SK-N-SH (cell line): Measurements from ENCODE around the gene NOSTRIN. TPM values are rescaled to one million over a fixed set of nuclear protein-coding genes. Genes with fewer than 3 reads are reported as not detected.

Experiments
- CTCF ChIA-PET: fragments of 300-600, 350-600 bp; formaldehyde crosslinking; extraction: SDS; loops from one replicate; lab custom pipeline; 2021; lab: Yijun Ruan, JAX
- POLR2A ChIA-PET: fragments of 350-600 bp; sonication (Branson Sonifier 250); formaldehyde crosslinking; extraction: SDS; loops from one replicate; lab custom pipeline; 2020; ENCODE audit warnings: antibody characterized with exemption, inconsistent platforms; lab: Yijun Ruan, JAX
- DNase-seq: peaks from one replicate; pipeline ENCODE4 v3.0.0; 2012
- H2AFZ ChIP-seq: fragments of 200-600 bp; sonication (generic); 2 replicates; pipeline ENCODE4 v1.8.1; 2016; ENCODE audit warnings: antibody characterized with exemption, mild to moderate bottlenecking, low read depth
- H3F3A ChIP-seq: fragments of 200-600 bp; sonication (generic); replicated peaks from 2 replicates; pipeline ENCODE3; 2016; ENCODE audit warnings: antibody characterized with exemption, mild to moderate bottlenecking; ENCODE audit not compliant: insufficient read depth
- H3K27ac ChIP-seq, 2 experiments: fragments of 200-500 bp in 1 of 2; fragments of 200-600 bp in 1 of 2; sonication (Bioruptor generic) in 1 of 2; sonication (generic), shearing (Covaris generic) in 1 of 2; 2 replicates each; pipeline versions ENCODE4 v1.5.1 to v1.6.1; 2014 to 2016; ENCODE audit warnings: low read depth in 2 of 2, inconsistent platforms in 1 of 2, low read length in 1 of 2, mild to moderate bottlenecking in 1 of 2, mixed read lengths in 1 of 2
- H3K27me3 ChIP-seq: fragments of 200-600 bp; sonication (generic), shearing (Covaris generic); 2 replicates; pipeline ENCODE4 v1.6.1; 2016; ENCODE audit warnings: mixed run types; ENCODE audit not compliant: insufficient read depth
- H3K36me3 ChIP-seq, 2 experiments: fragments of 200-500 bp in 1 of 2; fragments of 200-600 bp in 1 of 2; sonication (Bioruptor generic) in 1 of 2; sonication (generic) in 1 of 2; replicated peaks in 1 of 2; 2 replicates each; pipeline versions ENCODE3 to v1.5.1; 2014 to 2016; ENCODE audit warnings: low read length in 1 of 2, mild to moderate bottlenecking in 1 of 2; ENCODE audit not compliant: insufficient read depth in 2 of 2, control insufficient read depth in 1 of 2
- H3K4me1 ChIP-seq, 2 experiments: fragments of 200-500 bp in 1 of 2; fragments of 200-600 bp in 1 of 2; sonication (Bioruptor generic) in 1 of 2; sonication (generic), shearing (Covaris generic) in 1 of 2; 2 replicates each; pipeline versions ENCODE4 v1.5.1 to v1.6.1; 2014 to 2016; ENCODE audit warnings: low read depth in 1 of 2, low read length in 1 of 2, mixed run types in 1 of 2; ENCODE audit not compliant: insufficient read depth in 2 of 2, control insufficient read depth in 1 of 2
- H3K4me2 ChIP-seq: fragments of 200-600 bp; sonication (generic), shearing (Covaris generic); 2 replicates; pipeline ENCODE4 v1.6.1; 2017; ENCODE audit warnings: mixed run types
- H3K4me3 ChIP-seq, 2 experiments: fragments of 200-500 bp in 1 of 2; fragments of 200-600 bp in 1 of 2; sonication (Bioruptor generic) in 1 of 2; sonication (generic), shearing (Covaris generic) in 1 of 2; 2 replicates each; pipeline versions ENCODE4 v1.5.1 to v1.8.1; 2014 to 2016; ENCODE audit warnings: low read depth in 2 of 2, inconsistent platforms in 1 of 2, low read length in 1 of 2, mild to moderate bottlenecking in 1 of 2, mixed read lengths in 1 of 2, moderate library complexity in 1 of 2
- H3K79me2 ChIP-seq: fragments of 200-600 bp; sonication (generic); 2 replicates; pipeline ENCODE4 v1.8.1; 2017; ENCODE audit warnings: mild to moderate bottlenecking; ENCODE audit not compliant: insufficient read depth
- H3K9ac ChIP-seq: fragments of 200-600 bp; sonication (generic); 2 replicates; pipeline ENCODE4 v1.6.1; 2017; ENCODE audit warnings: mixed run types
- H3K9me2 ChIP-seq: fragments of 200-600 bp; sonication (generic); 2 replicates; pipeline ENCODE4 v1.6.1; 2017; ENCODE audit warnings: mixed run types
- H3K9me3 ChIP-seq: fragments of 200-600 bp; sonication (generic); 2 replicates; pipeline ENCODE4 v1.6.1; 2017; ENCODE audit warnings: mixed run types, mild to moderate bottlenecking, moderate library complexity
- H4K20me1 ChIP-seq: fragments of 200-600 bp; sonication (generic); 2 replicates; pipeline ENCODE4 v1.6.1; 2017; ENCODE audit warnings: mild to moderate bottlenecking, mixed run types; ENCODE audit not compliant: insufficient read depth
- CHD2 ChIP-seq: fragments of 150-350 bp; IDR thresholded peaks from 2 replicates; pipeline ENCODE4 v1.6.1; 2018; ENCODE audit warnings: low read length; ENCODE audit not compliant: partially characterized antibody
- FOSL2 ChIP-seq: IDR thresholded peaks from 2 replicates; pipeline ENCODE4 v1.4.0; 2012; ENCODE audit warnings: low read depth, mild to moderate bottlenecking, moderate library complexity, borderline replicate concordance
- FOXJ3 ChIP-seq: sonication (generic); formaldehyde crosslinking; IDR thresholded peaks from 2 replicates; pipeline ENCODE4 v1.5.1; 2020; ENCODE audit warnings: mild to moderate bottlenecking, missing genetic modification reagents
- GABPA ChIP-seq: IDR thresholded peaks from 2 replicates; pipeline ENCODE4 v1.4.0; 2012; ENCODE audit warnings: low read depth, mild to moderate bottlenecking
- GATA2 ChIP-seq: sonication (generic); formaldehyde crosslinking; IDR thresholded peaks from 2 replicates; pipeline ENCODE4 v1.5.0; 2020; ENCODE audit warnings: mild to moderate bottlenecking, missing genetic modification reagents
- IRF3 ChIP-seq: fragments of 150-350 bp; IDR thresholded peaks from 2 replicates; pipeline ENCODE4 v1.6.1; 2016; ENCODE audit warnings: mild to moderate bottlenecking, low read depth, low read length
- MEF2A ChIP-seq: IDR thresholded peaks from 2 replicates; pipeline ENCODE4 v1.4.0; 2012; ENCODE audit warnings: low read depth, borderline replicate concordance
- POLR2AphosphoS5 ChIP-seq: IDR thresholded peaks from 2 replicates; pipeline ENCODE4 v1.6.1; 2012; ENCODE audit warnings: low read depth, low read length
- RCOR1 ChIP-seq: fragments of 150-350 bp; IDR thresholded peaks from 2 replicates; pipeline ENCODE4 v1.6.1; 2017; ENCODE audit warnings: antibody characterized with exemption, low read length
- REST ChIP-seq: IDR thresholded peaks from 2 replicates; pipeline ENCODE4 v1.6.1; 2012; ENCODE audit warnings: mild to moderate bottlenecking, low read depth, low read length, moderate library complexity
- RFX5 ChIP-seq: IDR thresholded peaks from 2 replicates; pipeline ENCODE4 v1.6.1; 2012; ENCODE audit warnings: mild to moderate bottlenecking, improper control_type of control experiment, low read length
- RXRA ChIP-seq: IDR thresholded peaks from 2 replicates; pipeline ENCODE4 v1.4.0; 2012; ENCODE audit warnings: low read depth, mild to moderate bottlenecking, borderline replicate concordance
- SMC3 ChIP-seq: IDR thresholded peaks from 2 replicates; pipeline ENCODE4 v1.6.1; 2012; ENCODE audit warnings: low read depth, low read length, improper control_type of control experiment
- TAF1 ChIP-seq: IDR thresholded peaks from 2 replicates; pipeline ENCODE4 v1.6.1; 2012; ENCODE audit warnings: low read depth, mild to moderate bottlenecking, low read length, moderate library complexity, borderline replicate concordance
- TCF12 ChIP-seq: IDR thresholded peaks from 2 replicates; pipeline ENCODE4 v1.4.0; 2012
- YY1 ChIP-seq: IDR thresholded peaks from 2 replicates; pipeline ENCODE4 v1.4.0; 2012; ENCODE audit warnings: low read depth, mild to moderate bottlenecking
- WGBS: methylation state at CpG from one replicate; pipeline ENCODE4 v1.1.6; 2017; ENCODE audit warnings: low lambda C conversion rate; 5-methylcytosine and 5-hydroxymethylcytosine counted together
- polyA plus RNA-seq, 3 experiments: library from polyadenylated mRNA; depleted of rRNA; stranded (reverse); fragments of >200 nt; gene quantifications; 2 replicates each; pipeline ENCODE4 v1.2.3, GENCODE V29; 2012

Gene NOSTRIN
- polyA plus RNA-seq, 1 of the 3 experiments (the other 2 are of a cell fraction) = not detected

GRCh38 chr2:168787782-168788376 is 14.6 kb upstream of the NOSTRIN start:
- Histone ChIP-seq H2AFZ (no peak overlapping the region), H3K4me1 (no peaks in the 10 kb centered on the region), H3K4me3 (no peak overlapping the region), H3F3A (no peaks in the 10 kb centered on the region), H3K9ac (no peak overlapping the region), H3K27me3 (no peaks in the 10 kb centered on the region), H3K9me2 (no peaks in the 10 kb centered on the region), H4K20me1 (no peaks in the 10 kb centered on the region), H3K36me3 (no peaks in the 10 kb centered on the region), H3K9me3 (no peaks in the 10 kb centered on the region), H3K79me2 (no peaks in the 10 kb centered on the region), H3K27ac (no peak overlapping the region), H3K4me2 (no peak overlapping the region)
- CTCF ChIA-PET = interaction anchor here (0.9 to 1.0 kb wide), 2 partner anchors 14 to 30 kb away, joined by 3 to 4 read pairs; no protein-coding TSS in a partner anchor
- no peak for DNase-seq
- TF ChIP-seq FOSL2 = no peak
- TF ChIP-seq YY1 = no peak
- TF ChIP-seq MEF2A = no peak
- no peak for TF ChIP-seq TAF1
- TF ChIP-seq GABPA = no peak
- no peak for TF ChIP-seq RCOR1
- no peak for TF ChIP-seq RXRA
- no peak for TF ChIP-seq GATA2 (CRISPR knock-in tag)
- no peak for TF ChIP-seq REST
- no peak for TF ChIP-seq FOXJ3 (CRISPR knock-in tag)
- no peak for TF ChIP-seq POLR2AphosphoS5
- no peak for TF ChIP-seq SMC3
- no peak for TF ChIP-seq TCF12
- POLR2A ChIA-PET = no interaction called here
- WGBS = 35% methylated on average over 1 of the region's 1 CpG

- H3F3A ChIP-seq = no peaks in the 10 kb centered on the region
- no peak overlapping the region for H3K4me2 ChIP-seq
- no peak overlapping the region for H3K9ac ChIP-seq
- H3K4me3 ChIP-seq = no peak overlapping the region
- 33% methylated on average over 7 of the region's 7 CpGs for WGBS
- no peak for DNase-seq
- no peaks in the 10 kb centered on the region for H3K4me1 ChIP-seq
- no peak overlapping the region for H3K27ac ChIP-seq
- POLR2A ChIA-PET = no interaction called here
- H3K9me3 ChIP-seq = no peaks in the 10 kb centered on the region
- TF ChIP-seq IRF3 = no peak
- no peak for TF ChIP-seq CHD2
- no peak for TF ChIP-seq RCOR1
- no peak for TF ChIP-seq RFX5
- CTCF ChIA-PET = no interaction called here
- H3K79me2 ChIP-seq = no peaks in the 10 kb centered on the region
- no peak overlapping the region for H2AFZ ChIP-seq
- no peaks in the 10 kb centered on the region for H4K20me1 ChIP-seq
- H3K9me2 ChIP-seq = no peaks in the 10 kb centered on the region
- H3K27me3 ChIP-seq = no peaks in the 10 kb centered on the region
- no peaks in the 10 kb centered on the region for H3K36me3 ChIP-seq
Observed at GRCh38 chr2:168789776-168790175, 12.7 kb upstream of the NOSTRIN start.
